Measurements from ENCODE around the gene PDE4C.

- TF ChIP-seq SREBF2 (CRISPR knock-in tag; IDR thresholded peaks at IDR 0.05) (no peak), ZNF143 (CRISPR knock-in tag; IDR thresholded peaks at IDR 0.05) (no peak), CTBP1 (IDR thresholded peaks at IDR 0.05; ENCODE audit: borderline replicate concordance) (no peak), MLLT1 (IDR thresholded peaks at IDR 0.05) (no peak), KDM1A (IDR thresholded peaks at IDR 0.05) (no peak), NFYB (IDR thresholded peaks at IDR 0.05; ENCODE audit: extremely low read depth, insufficient read length) (no peak)
These were observed 51.3 kb downstream of the PDE4C start for GRCh38 chr19:18174983-18175382.
